HG03066 (cell line): ENCODE data around the gene HMGXB4.

Source experiments
- ATAC-seq: cut with Tn5 transposase; IDR thresholded peaks from one replicate; pipeline ENCODE4 v1.9.1; 2021; ENCODE audit warnings: low read depth; ENCODE audit not compliant: unreplicated experiment

The HMGXB4 gene

DNA sequence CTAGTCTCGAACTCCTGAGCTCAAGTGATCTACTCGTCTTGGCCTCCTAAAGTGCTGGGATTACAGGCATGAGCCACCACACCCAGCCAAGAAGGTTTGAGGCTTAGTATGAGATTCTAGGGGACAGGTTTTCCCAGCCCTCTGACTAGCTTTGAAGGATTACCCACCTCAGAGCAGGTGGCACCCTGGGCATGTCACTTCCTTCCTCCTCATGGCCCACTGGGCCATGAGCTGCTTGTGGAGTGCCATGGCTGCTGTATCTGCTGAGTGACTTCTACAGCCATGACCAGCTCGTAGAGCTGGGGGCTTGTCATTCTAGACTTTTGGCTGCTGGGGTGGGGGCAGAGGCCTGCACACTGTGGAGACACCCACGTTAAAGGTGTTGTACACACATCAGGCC lies 67.5 kb downstream of the HMGXB4 start:
- ATAC-seq: no peak

DNA sequence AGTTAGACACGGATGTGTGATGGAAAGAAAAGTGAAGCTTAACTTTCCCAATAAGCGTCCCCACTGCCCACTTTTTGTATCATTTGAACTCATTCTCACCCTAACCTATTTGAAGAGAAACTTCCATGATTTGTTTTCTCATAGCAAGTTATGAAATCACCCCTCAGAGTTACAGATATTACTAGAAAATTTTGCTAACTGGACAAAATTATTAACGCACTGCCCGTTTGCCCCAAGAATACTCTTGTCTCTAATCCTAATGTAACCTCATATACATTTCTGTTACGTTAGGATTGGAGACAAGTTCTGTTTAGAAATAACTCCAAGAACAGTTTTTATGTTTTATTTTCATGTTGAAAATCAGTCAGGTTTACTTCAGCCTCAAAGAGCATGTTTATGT lies 67.9 kb downstream of the HMGXB4 start:
- no peak for ATAC-seq

DNA sequence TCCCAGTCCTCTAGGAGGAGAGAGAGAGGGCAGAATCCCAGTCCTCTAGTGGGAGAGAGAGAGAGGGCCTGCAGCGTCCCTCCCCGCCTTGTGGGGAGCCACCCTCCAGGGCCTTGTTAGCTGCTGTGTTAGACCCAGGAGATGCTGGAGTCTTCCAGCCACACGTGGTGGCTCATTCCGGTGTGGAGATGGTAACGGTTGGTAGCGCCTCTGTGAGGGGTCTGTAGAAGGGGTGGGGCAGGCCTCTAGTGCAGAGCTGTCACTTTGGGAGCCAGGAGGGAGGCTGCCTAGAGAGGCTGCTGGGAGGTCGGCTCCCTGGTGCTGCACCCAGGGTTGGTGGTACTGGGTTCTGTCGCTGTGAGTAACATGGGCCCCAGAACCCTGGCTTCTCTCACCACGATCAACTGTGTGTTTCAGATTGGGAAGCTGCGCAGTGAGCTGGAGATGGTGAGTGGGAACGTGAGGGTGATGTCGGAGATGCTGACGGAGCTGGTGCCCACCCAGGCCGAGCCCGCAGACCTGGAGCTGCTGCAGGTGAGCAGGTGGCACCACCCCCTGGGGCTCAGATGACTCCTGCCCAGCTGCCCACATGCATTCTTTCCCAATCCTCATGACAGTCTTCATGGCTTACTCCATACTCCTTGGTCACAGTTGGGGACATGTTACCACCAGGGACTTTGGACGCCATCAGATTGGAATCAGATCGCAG lies 69.7 kb downstream of the HMGXB4 start:
- no peak for ATAC-seq

DNA sequence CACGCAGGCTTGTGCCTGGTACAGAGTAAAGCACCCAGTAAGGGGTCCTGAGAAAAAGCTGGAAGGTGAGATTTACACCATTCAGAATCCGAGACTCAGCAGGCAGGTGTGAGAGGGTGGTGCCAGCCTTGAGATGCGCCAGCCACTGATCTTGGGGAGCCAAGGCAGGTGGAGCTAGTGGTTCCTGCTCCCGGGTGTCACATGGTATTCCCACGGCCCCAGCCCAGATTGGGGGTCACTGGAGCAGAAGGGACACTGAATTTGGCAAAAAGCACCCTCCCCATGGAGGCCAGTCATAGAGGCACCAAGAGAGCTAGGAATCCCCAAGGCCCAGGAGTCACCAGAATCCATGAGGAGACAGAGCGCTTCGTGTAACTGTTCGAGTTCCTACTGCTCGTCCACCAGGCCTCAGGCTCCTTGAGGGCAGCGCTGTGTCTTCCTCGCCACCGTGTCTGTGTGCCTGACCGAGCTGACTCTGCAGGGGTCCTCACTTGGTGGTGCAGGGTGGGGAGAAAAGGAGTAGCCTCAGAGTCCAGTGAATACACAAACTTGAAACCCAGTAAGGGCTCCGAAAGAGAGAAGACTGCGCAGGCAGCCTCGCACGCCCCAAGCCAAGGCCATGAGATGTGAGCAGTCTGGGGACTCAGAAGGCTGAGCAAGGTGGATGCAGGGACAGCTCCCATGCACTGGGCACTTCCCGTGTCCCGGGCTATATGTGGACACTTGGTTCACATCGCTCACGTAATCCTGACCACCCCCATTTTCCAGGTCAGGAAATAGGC lies 70.6 kb downstream of the HMGXB4 start:
- no peak for ATAC-seq

DNA sequence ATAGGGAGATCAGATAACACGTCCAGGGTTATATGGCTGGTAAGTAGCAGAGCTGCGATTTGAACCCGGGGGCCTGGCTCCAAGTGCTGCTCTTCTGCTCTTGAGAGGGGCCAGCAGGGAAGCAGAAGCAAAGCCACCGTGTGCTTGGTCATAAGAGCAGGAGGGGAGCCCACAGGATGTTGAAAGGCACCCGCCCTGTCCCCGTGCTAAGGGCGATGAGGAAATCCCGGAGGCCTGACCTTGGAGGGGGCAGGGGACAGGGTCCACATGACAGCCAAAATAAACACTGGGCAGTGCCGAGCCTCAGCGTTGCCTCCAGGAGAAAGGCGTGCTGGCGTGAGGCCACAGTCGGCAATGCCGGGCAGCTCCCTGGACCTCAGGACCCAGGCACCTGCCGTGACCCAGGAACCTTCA lies 71.2 kb downstream of the HMGXB4 start:
- no peak for ATAC-seq

DNA sequence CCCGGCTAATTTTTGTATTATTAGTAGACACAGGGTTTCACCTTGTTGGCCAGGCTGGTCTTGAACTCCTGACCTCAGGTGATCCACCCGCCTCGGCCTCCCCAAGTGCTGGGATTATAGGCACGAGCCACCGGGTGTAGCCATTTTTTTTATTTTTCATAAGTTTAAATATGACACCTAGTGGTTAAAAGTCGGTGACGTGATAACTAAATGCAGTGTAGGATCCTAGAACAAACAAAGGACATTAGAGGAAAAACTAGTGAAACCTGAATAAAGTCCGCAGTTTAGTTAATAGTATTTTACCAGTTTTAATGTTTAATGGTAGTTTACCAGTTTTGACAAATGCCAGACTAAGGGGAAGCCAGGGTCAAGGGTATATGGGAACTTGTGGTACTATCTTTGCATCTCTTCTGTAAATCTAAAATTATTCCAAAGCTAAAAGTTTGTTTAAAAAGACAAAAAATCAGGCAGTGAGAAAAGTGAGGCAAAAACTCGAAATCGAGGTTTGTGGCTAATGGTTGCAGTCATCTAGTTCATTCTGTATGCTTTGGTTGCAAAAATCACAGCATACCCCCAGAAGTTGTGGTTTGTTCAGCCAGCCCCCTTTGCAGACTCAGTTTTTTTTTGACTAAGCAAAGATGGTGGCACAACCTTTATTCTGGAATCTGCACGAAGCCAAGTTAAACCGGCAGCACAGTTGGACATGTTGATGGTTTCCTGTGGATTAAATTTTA lies 72.0 kb downstream of the HMGXB4 start:
- ATAC-seq: no peak

DNA sequence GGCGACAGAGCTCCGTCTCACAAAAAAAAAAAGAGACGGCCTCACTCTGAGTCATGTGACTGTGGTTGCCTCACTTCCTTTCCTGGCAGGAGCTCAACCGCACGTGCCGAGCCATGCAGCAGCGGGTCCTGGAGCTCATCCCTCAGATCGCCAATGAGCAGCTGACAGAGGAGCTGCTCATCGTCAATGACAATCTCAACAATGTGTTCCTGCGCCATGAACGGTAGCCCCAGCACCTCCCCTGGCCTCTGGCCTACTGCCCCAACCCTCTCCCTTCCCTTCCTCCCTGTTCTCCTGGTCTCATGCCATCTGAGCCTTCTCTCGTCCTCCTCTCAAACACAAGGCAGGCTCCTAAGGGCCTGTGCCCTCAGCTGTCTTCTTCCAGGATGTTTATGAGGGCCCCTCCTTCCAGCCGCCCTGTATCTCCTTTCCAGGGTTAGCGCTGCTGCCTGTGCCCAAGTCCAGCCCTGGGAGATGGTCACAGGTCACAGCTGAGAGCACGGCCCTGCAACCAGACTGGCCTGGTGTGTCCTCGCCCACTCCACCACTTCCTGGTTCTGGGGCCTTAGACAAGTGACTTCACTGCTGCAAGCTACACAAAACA lies 73.1 kb downstream of the HMGXB4 start:
- no peak for ATAC-seq

DNA sequence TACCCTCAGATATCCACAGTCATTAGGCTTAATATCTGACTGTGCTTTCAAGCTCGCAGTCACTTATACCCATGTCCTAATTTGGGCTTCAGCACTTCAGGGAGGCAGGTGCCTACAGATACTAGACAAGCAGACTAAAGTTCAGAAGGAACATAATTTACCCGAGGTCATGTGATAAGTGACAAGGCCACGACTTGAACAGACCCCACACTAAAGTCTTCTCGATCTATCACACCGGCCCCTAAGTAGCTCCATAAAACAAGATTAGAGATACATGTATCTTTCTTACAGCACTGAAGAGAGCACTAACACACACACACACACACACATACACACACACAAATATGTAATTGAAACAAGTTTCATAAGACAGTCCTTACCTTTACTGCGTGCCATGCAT lies 75.0 kb downstream of the HMGXB4 start:
- no peak for ATAC-seq

DNA sequence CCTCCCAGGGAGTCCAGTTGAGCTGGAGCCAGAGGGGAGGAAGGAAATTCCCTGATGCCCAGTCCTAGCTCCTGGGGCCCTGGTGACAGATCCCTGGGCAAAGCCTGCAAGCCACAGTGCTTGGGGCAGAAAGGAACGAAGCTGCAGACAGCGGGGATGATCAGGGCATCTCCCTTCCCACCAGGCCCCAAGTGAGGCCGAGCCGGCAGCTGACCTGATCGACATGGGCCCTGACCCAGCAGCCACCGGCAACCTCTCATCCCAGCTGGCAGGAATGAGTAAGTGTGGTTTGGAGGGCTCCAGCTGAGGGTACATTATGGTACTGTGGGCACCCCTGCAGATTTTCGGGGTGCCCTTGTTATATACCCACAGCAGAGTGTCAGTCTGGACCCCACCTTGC lies 75.9 kb downstream of the HMGXB4 start:
- no peak for ATAC-seq

DNA sequence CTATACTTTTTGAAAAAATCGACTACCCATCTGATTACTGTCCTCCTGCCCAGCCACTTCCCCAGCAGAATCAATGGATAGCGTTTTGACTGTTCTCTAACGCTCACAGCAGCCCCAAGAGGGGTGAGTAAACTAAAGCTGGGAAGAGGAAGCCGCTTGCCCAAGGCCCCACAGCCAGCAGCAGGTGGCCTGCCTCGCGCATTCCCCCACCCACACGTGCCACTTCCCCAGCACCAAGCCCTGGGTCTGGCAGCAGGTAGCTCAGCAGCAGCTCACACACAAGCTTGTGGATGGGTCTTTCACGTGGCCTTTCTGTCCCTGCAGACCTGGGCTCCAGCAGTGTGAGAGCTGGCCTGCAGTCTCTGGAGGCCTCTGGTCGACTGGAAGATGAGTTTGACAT lies 76.7 kb downstream of the HMGXB4 start:
- ATAC-seq: no peak

DNA sequence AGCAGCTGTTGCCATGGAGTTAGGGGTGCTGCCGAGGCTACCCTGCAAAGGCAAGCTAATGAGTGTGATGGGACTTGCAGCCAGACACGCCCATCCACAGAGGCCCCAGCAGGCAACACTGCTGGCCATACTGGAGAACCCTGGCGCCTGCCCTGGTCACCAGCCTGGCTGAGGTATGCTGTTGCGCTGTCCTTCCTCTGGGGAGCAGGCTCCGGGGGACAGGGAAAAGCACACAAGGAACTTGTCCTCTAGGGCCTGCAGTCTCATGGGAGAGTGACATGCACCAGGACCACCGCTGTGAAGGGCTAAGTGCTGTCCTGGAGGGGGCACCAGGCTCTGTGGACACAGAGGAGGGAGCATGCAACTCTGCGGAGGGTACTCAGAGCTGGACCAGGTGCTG lies 78.2 kb downstream of the HMGXB4 start:
- ATAC-seq: no peak

DNA sequence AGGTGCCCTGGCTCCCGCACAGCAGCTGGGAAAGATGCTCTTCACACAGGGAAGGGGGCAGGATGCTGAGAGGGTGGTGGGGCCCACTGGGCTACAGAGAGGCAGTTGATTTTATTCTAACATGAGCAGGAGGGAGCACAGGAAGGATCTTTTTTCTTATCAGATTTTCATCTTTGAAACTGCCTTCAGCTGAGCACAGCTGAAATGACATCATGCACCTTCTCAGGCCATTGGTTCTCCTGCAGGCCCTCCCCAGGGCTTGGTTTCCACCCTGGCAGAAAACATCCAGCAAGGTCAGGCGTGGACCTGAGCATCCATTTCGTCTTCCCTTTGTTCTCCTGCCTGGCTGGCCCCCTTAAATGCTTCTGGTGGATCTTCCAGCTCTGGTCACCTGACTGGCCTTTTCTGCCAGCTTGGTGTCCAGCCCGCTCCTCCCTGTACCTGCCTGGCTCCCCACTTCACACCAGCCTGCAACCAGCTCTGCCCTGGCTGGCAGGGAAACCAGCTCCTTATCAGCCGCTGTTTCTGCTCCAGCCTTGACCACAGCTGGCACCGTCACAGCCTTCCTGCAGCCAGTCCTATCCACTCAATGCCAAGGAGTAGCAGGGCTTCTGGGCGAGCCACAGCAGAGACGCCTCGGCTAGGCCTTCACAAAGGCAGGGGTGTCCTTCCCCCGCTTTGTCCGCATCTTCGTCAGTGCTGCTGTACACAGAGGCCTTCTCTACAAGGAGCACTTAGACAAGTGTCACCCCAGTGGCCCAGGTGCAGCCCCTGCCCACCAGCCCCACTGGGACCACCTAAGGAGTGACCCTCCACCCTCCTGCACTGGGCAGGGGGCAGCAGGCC lies 78.9 kb downstream of the HMGXB4 start:
- ATAC-seq: no peak

DNA sequence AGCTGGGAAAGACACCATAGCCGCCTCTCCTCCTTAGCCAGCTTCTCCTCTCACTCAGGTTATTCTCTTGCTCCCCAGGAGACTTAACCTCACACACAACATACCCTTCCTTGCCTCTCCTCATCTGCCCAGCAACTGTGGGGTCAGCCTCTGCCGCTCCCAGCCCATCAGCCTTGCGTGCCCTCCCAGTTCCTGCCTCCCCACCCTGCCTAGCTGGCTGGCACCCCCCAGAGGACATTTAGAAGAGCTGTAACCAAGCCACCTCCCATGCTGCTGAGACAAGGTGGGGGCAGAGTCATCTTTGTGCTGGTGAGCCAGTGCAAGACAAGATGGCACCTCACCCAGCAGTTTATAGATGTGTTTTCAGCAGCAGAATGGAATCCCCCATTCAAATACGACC lies 80.6 kb downstream of the HMGXB4 start:
- no peak for ATAC-seq

DNA sequence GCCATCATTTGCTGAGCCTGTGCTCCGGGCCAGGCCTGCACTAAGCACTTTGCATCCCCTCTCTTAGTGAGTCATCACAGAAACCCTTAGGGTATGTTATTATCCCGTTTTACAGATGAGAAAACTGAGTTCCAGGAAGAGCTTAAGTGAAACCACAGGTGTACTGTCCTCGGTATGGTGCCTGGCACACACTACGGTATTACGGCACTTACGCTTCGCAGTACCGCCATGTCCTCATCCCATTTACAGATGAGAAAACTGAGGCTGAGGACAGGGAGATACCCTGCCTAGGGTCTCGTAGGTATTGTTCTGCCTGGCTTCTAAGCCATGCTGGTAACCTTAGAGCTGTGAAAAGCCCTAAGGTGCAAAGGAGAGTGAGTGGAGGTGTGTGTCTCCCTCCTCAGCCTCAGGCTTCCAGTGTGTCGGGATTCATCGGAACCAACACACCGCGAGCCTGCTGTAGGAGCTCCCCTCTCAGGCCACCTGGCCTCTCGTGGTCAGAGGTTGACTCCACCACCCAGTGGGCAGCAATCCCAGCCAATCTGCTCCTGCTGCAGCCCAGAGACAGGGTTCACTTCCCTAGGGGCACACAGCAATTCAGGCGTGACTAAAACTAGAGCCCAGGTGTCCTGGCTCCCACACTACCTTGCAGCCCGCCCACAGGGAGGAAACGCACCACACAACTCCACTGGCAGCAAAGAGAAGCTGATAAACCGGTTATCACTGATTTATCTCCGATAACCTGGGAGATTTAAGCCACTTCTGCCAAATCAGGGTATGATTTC lies 84.0 kb downstream of the HMGXB4 start:
- ATAC-seq: no peak

DNA sequence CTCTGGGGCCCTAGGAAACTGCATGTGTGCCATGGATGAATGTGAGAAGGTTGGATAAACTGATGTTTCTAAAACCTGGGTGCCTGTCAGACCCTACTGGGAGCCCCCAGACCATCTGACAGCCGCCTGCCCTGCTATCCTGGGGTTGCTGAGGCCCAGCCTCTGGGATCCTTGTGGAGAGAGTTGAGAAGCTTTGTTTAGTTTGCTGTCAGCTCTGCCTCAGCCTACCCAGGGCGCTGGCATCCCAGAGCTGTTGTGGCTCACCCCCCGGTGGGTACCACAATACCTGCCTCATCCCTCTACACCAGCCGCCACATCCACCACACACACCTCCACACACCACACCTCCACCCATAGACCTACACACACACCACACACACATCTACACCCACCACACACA lies 85.1 kb downstream of the HMGXB4 start:
- no peak for ATAC-seq

DNA sequence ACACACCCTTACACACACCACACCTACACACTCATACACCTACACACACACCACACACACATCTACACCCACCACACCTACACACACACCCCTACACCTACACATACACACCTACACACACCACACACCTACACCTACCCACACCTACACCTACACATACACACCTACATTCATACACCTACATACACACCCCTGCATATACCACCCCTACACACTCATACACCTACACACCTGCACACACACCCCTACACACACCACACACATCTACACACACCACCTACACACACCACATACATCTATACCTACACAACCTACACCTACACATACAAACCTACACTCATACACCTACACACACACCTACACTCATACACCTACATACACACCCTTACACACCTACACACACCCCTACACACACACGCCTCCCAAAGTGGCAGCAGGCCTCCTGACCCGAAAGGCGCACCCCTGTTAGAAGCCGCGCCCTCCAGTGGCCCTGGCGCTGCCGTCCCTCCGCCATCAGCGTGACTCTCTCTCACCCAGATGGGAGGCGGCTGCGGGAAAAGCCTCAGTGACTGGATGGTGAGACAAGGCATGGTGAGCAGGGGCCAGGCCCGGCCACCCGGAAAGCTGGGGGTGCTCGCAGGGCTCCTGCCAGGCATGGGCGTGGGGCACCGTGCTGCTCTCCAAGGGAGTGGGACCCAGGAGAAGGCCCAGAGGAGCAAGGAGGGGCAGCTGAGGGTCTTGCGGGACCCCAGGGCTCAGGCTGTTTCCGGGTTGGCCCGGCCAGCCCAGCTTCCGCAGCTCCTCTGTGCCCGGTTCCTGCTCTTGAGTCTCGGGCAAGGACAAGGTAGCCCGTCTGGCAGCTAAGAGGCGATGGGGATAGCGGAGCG lies 86.6 kb downstream of the HMGXB4 start:
- ATAC-seq: no peak

DNA sequence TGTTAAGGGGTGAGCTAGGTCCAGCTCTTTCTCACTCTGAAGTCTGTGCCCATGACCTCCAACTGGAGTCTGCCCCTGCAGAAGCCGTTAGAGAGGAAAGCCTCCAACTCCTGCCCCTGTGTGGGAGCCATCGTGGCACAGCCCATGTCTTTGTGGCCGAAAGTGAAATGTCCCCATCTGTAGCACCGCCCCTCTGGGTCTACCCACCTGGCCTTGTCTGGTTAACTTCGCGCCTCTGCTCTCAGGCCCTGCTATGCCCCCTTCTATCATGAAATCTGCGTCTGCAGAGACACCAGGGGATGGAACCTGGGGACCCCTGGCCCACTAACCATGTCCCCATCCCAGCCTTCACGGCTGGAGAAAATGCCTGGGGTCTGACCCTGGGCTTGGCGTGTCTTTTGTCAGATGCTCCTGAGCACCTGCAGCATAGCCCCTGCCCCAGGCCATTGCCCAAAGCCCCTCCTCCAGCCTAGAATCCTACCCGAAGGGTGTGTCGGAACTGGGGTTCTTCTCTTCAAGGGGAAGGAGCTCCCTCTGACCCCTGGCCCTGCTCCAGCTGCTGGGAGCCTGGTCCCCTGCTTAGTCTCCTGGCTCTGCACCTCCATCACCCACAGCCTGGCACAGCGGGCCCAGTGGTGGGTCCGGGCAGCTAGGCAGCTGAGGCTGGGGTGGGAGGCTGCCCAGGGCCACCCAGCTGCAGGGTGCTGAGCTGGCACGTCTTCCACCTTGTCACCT lies 87.8 kb downstream of the HMGXB4 start:
- ATAC-seq: no peak
